Stomach smooth muscle (tissue), 2 donors: Measurements from ENCODE around the gene DHX35.

Experiments
- H3K27ac ChIP-seq: one replicate; pipeline ENCODE4 v1.7.0; 2013; ENCODE audit warnings: mild to moderate bottlenecking, low read length, inconsistent platforms
- H3K27me3 ChIP-seq, 2 donors: one replicate each; pipeline ENCODE4 v1.7.0; 2013; ENCODE audit warnings: low read length in 2 of 2; ENCODE audit not compliant: insufficient read depth in 2 of 2, control insufficient read depth in 1 of 2
- H3K36me3 ChIP-seq, 2 donors: one replicate each; pipeline ENCODE4 v1.7.0; 2013; ENCODE audit warnings: low read length in 2 of 2; ENCODE audit not compliant: control insufficient read depth in 2 of 2, insufficient read depth in 2 of 2
- H3K4me1 ChIP-seq: one replicate; pipeline ENCODE4 v1.7.0; 2013; ENCODE audit warnings: low read length; ENCODE audit not compliant: control insufficient read depth, insufficient read depth
- H3K4me3 ChIP-seq, 2 donors: one replicate each; pipeline ENCODE4 v1.7.0; 2013; ENCODE audit warnings: low read length in 2 of 2
- H3K9ac ChIP-seq, 2 donors: one replicate each; pipeline ENCODE4 v1.7.0; 2013; ENCODE audit warnings: low read length in 2 of 2, mild to moderate bottlenecking in 1 of 2
- H3K9me3 ChIP-seq, 2 donors: one replicate each; pipeline ENCODE4 v1.7.0; 2013; ENCODE audit warnings: low read length in 2 of 2; ENCODE audit not compliant: control insufficient read depth in 2 of 2
- donor health status: healthy.
- donor health status: Pancreatic carcinoma.

DHX35 gene

GRCh38 chr20:39038495-39038894 lies 76.4 kb downstream of the DHX35 start:
- H3K4me3 ChIP-seq: peak overlapping the region in 1 of 2 donors; percentile 22
- no peaks in the 10 kb centered on the region for H3K9me3 ChIP-seq
- peaks cover 29 to 44% of the 10 kb centered on the region in 2 donors for H3K36me3 ChIP-seq
- no peaks in the 10 kb centered on the region for H3K27me3 ChIP-seq
- peak overlapping the region; percentile 97 for H3K27ac ChIP-seq
- H3K9ac ChIP-seq: peak overlapping the region in 1 of 2 donors; percentile 23
- H3K4me1 ChIP-seq: peaks cover 49% of the 10 kb centered on the region

GRCh38 chr20:39039261-39039660 lies 77.1 kb downstream of the DHX35 start:
- peaks cover 26 to 38% of the 10 kb centered on the region in 2 donors for H3K36me3 ChIP-seq
- H3K9ac ChIP-seq: no peak overlapping the region

GRCh38 chr20:39040116-39040515 lies 78.0 kb downstream of the DHX35 start:
- H3K4me1 ChIP-seq: peaks cover 49% of the 10 kb centered on the region
- H3K36me3 ChIP-seq: peaks cover 26 to 35% of the 10 kb centered on the region in 2 donors
- peak overlapping the region; percentile 73 for H3K27ac ChIP-seq
- H3K9me3 ChIP-seq: no peaks in the 10 kb centered on the region
- H3K4me3 ChIP-seq: no peak overlapping the region
- H3K27me3 ChIP-seq: no peaks in the 10 kb centered on the region
- H3K9ac ChIP-seq: no peak overlapping the region

More at GRCh38 chr20:39039261-39039660, 77.1 kb downstream of the DHX35 start:
- Histone ChIP-seq H3K27me3 (no peaks in the 10 kb centered on the region), H3K27ac (peak overlapping the region; percentile 97), H3K4me3 (no peak overlapping the region), H3K9me3 (no peaks in the 10 kb centered on the region), H3K4me1 (peaks cover 49% of the 10 kb centered on the region)

DNA sequence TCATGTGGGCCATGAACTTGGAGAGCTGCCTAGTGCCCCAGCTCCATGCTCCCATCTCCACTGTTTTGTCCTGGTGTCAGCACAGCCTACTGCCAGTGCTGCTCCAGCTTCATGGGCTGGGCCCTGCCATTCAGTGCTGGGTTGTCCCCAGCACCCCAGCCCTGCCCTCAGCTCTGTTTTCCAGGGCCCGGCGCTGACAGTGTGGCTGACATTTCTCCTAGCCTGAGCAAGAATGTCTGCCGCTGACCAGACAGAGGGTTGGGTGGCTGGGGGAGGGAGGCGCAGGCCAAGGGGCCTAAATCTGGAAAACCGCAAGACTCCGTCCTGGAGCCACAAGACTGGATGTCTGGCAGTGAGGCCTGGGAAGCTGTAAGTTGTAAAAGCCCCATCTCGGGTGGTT lies 78.9 kb downstream of the DHX35 start:
- Histone ChIP-seq H3K36me3 (peaks cover 24 to 31% of the 10 kb centered on the region in 2 donors), H3K4me1 (peaks cover 43% of the 10 kb centered on the region), H3K9me3 (no peaks in the 10 kb centered on the region), H3K4me3 (no peak overlapping the region), H3K27me3 (no peaks in the 10 kb centered on the region), H3K27ac (peak overlapping the region; percentile 73), H3K9ac (no peak overlapping the region)

- Histone ChIP-seq H3K36me3 (peaks cover 22 to 25% of the 10 kb centered on the region in 2 donors), H3K9ac (no peak overlapping the region), H3K4me3 (no peak overlapping the region), H3K9me3 (no peaks in the 10 kb centered on the region), H3K27me3 (no peaks in the 10 kb centered on the region), H3K27ac (peak overlapping the region; percentile 31), H3K4me1 (peaks cover 30% of the 10 kb centered on the region)
Measured at GRCh38 chr20:39042279-39043150, 80.4 kb downstream of the DHX35 start.

- H3K27ac ChIP-seq: no peak overlapping the region
- H3K9ac ChIP-seq: no peak overlapping the region
- H3K4me1 ChIP-seq: peaks cover 27% of the 10 kb centered on the region
- no peak overlapping the region for H3K4me3 ChIP-seq
- peaks cover 8 to 11% of the 10 kb centered on the region in 2 donors for H3K36me3 ChIP-seq
- no peaks in the 10 kb centered on the region for H3K9me3 ChIP-seq
- no peaks in the 10 kb centered on the region for H3K27me3 ChIP-seq
Measured at GRCh38 chr20:39044501-39044900, 82.4 kb downstream of the DHX35 start.

DNA sequence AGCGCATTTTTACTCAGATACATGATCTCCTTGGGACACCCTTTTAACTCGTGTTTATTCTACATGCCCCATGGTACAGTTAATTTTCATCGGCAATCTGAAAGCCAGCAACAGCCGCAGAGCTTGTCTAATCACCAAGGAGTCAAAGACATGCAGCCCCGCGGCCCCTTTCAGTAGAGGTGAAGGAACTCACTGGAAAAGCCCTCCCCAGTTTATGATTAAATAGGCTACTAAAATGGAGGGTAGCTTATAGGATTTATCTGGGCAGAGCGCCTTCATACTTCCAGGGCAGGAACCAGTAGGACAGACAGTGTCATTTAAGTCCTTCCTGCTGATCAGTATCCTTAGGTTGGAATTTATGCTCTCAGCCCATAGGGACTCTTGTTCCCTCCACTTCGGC lies 83.5 kb downstream of the DHX35 start:
- Histone ChIP-seq H3K4me3 (no peak overlapping the region), H3K9ac (no peak overlapping the region), H3K27me3 (no peaks in the 10 kb centered on the region), H3K36me3 (peaks cover 8 to 11% of the 10 kb centered on the region in 2 donors), H3K27ac (peak overlapping the region; percentile 18), H3K9me3 (no peaks in the 10 kb centered on the region), H3K4me1 (peaks cover 27% of the 10 kb centered on the region)

DNA sequence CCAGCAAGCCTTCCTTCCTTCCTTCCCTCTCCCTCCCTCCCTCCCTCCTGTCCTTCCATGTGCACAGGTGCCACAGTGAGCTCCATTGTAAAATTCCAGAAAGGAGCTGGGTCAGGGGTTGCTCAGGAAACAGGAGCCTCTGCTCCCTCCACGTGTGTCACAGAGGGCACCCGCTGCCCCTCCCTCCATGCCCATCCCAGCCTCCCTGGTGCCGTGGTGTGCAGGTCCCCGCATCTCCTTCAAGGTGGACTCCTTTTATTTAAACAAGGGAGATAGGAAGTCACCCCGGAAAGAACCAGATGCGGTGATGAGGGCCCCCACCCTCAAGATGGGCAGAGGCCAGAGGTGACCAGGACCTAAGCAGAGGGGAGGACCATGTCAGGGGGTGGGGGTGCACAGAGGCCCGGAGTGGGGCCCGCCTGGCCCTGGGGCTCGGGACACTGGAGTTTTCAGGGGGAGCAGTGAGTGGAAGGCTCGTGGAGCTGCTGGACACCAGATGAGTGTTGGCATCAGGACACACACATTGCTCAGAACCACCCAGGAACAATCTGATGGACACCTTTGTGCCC lies 85.4 kb downstream of the DHX35 start:
- H3K4me1 ChIP-seq: peaks cover 27% of the 10 kb centered on the region
- peak overlapping the region in 1 of 2 donors; percentile 22 for H3K4me3 ChIP-seq
- no peak overlapping the region for H3K27ac ChIP-seq
- no peak overlapping the region for H3K9ac ChIP-seq
- peaks cover 2% of the 10 kb centered on the region in 2 donors for H3K27me3 ChIP-seq
- H3K9me3 ChIP-seq: no peaks in the 10 kb centered on the region
- H3K36me3 ChIP-seq: peaks cover 8% of the 10 kb centered on the region in 2 donors

- no peak overlapping the region for H3K27ac ChIP-seq
Measured at GRCh38 chr20:39048000-39048696, 86.0 kb downstream of the DHX35 start.

DNA sequence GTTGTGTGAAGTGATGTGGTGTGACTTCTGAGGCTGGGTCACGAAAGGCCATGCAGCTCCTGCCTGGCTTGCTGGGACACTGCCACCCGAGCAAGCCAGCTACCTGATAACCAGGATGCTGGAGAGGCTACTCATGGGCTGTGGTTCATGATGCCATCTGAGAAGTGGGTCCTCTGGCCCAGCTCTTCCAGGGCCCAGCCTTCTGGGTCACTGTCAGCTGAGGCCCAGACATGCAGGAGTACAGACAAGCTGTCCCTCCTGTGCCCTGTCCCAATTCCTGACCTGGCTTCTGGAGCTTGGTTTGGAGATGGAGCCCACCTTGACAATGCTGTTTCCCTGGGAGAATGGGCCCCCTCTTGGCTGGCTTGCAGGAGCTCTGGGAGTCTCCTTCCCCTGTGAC lies 87.0 kb downstream of the DHX35 start:
- H3K27ac ChIP-seq: peak overlapping the region; percentile 70
- no peaks in the 10 kb centered on the region for H3K36me3 ChIP-seq
- H3K4me1 ChIP-seq: peaks cover 27% of the 10 kb centered on the region
- H3K9ac ChIP-seq: peak overlapping the region; percentile 50 to 89
- peak overlapping the region in 1 of 2 donors; percentile 92 for H3K4me3 ChIP-seq
- H3K27me3 ChIP-seq: peaks cover 3 to 6% of the 10 kb centered on the region in 2 donors
- no peaks in the 10 kb centered on the region for H3K9me3 ChIP-seq

More at GRCh38 chr20:39048000-39048696, 86.0 kb downstream of the DHX35 start:
- Histone ChIP-seq H3K4me1 (peaks cover 27% of the 10 kb centered on the region), H3K27me3 (peaks cover 3 to 4% of the 10 kb centered on the region in 2 donors), H3K9ac (peak overlapping the region in 1 of 2 donors; percentile 2), H3K36me3 (peaks cover 2% of the 10 kb centered on the region in 2 donors), H3K4me3 (peak overlapping the region in 1 of 2 donors; percentile 22), H3K9me3 (no peaks in the 10 kb centered on the region)
